Activated CD8-positive, alpha-beta memory T cell treated with anti-CD3 and anti-CD28 coated beads, Interleukin-2, amount 10 ng/mL, durations not matched to agents 7 days and 5 days (primary cell): Measurements from ENCODE around the gene HCST. TPM values are rescaled to one million over a fixed set of nuclear protein-coding genes. Genes with fewer than 3 reads are reported as not detected.
"Not testable (repeated sequence)": the region's sequence is repeated elsewhere in the genome, so short reads cannot be mapped to it uniquely, and the experiment has no call there.

Experiments
- ATAC-seq: fragments of 150-1000 bp; cut with Tn5 transposase; one replicate; pipeline ENCODE4 v1.10.0; 2021; ENCODE audit warnings: moderate library complexity
- CTCF ChIA-PET: fragments of 350-600 bp; sonication (Branson Sonifier 250); formaldehyde crosslinking; loops from one replicate; lab custom pipeline; 2021; ENCODE audit warnings: antibody characterized with exemption; lab: Charles Lee
- DNase-seq: peaks from one replicate; pipeline ENCODE4 v3.0.0-alpha.2; 2020
- H3K27ac Mint-ChIP-seq: one replicate; pipeline ENCODE4 v1.8.0; 2021; ENCODE audit warnings: mild to moderate bottlenecking, mixed read lengths
- H3K27me3 Mint-ChIP-seq: one replicate; pipeline ENCODE4 v1.8.0; 2021; ENCODE audit warnings: mixed read lengths
- H3K36me3 Mint-ChIP-seq: one replicate; pipeline ENCODE4 v1.8.0; 2021; ENCODE audit warnings: mild to moderate bottlenecking, mixed read lengths
- H3K4me1 Mint-ChIP-seq: one replicate; pipeline ENCODE4 v1.8.0; 2021; ENCODE audit warnings: mixed read lengths
- H3K4me3 Mint-ChIP-seq: one replicate; pipeline ENCODE4 v1.8.0; 2021; ENCODE audit warnings: mild to moderate bottlenecking, moderate library complexity, mixed read lengths
- H3K9me3 Mint-ChIP-seq: one replicate; pipeline ENCODE4 v1.8.0; 2022; ENCODE audit warnings: low read depth, mixed read lengths
- total RNA-seq, 2 experiments: library from RNA; stranded (reverse); gene quantifications; one replicate each; pipeline ENCODE4 v1.2.3, GENCODE V29; 2021

The HCST gene
- total RNA-seq, 2 experiments from 2014 or later = 184 to 195 TPM

DNA sequence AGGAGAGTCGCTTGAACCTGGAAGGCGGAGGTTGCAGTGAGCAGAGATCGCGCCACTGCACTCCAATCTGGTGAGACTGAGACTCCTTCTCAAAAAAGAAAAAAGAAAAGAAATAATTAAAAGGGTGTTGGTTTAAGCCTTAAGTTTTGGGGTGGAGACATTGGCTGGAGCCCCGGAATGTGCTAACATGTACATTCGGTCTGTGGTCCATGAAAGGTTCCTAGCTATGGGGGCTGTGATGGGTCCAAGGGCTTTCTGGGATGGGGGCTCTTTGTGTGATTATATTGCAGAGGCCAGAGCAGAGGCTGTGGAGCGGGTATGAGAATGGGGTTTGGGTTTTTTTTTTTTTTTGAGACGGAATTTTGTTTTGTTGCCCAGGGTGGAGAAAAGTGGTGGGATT is 16.4 kb upstream of the HCST start:
- no peaks in the 10 kb centered on the region for H3K27me3 Mint-ChIP-seq
- no peak overlapping the region for H3K4me3 Mint-ChIP-seq
- DNase-seq (no peak), ATAC-seq (no peak)
- peaks cover 2% of the 10 kb centered on the region for H3K4me1 Mint-ChIP-seq
- peaks cover 31% of the 10 kb centered on the region for H3K36me3 Mint-ChIP-seq
- H3K9me3 Mint-ChIP-seq = no peaks in the 10 kb centered on the region
- CTCF ChIA-PET = interaction anchor here (0.9 to 1.2 kb wide), 3 partner anchors 9 to 47 kb away, joined by 3 to 4 read pairs (median 3); no protein-coding TSS in a partner anchor
- H3K27ac Mint-ChIP-seq = no peak overlapping the region

DNA sequence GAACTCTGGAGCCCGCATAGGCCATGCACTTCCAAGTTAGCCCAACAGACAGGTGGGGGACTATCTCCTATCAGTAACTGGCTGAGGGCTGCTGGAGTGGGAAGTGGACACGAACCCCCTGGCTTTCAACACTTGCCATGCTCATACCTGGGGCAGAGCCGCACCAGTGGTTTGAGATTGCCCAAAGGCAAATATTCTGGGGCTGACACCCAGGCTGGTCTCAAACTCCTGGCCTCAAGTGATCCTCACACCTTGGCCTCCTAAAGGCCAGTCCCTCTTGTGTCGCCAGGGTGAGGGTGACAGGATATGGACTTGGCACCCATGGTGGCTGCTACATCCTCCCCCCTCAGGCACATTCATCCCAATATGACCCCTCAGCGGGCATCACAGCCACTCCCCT is 15.1 kb upstream of the HCST start:
- H3K4me1 Mint-ChIP-seq = peaks cover under 1% of the 10 kb centered on the region
- no peak for DNase-seq
- no peak overlapping the region for H3K4me3 Mint-ChIP-seq
- H3K27me3 Mint-ChIP-seq = no peaks in the 10 kb centered on the region
- no peaks in the 10 kb centered on the region for H3K9me3 Mint-ChIP-seq
- H3K36me3 Mint-ChIP-seq = peaks cover 34% of the 10 kb centered on the region
- ATAC-seq = no peak
- CTCF ChIA-PET = no interaction called here
- no peak overlapping the region for H3K27ac Mint-ChIP-seq

DNA sequence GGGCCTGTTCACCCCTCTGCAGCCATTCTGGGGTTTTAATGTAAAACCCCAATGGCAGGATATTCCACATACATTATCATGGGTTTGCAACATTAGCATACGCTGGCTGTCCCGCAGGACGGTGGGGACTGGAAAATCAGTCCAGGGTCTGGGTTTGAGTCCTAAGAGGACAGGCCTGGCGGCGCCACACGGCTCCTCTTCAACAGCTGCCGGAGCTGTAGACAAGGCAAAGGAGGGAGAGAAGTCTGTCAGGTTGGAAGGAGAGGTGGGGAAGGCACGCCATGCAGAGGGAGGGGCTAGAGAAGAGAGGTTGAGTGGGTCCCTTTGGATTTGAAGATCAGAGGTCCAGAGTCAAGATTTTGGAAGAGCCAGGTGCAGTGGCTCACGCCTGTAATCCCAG is 13.9 kb upstream of the HCST start:
- H3K4me3 Mint-ChIP-seq = no peak overlapping the region
- no peaks in the 10 kb centered on the region for H3K27me3 Mint-ChIP-seq
- H3K36me3 Mint-ChIP-seq = peaks cover 41% of the 10 kb centered on the region
- H3K9me3 Mint-ChIP-seq = no peaks in the 10 kb centered on the region
- ATAC-seq (no peak), DNase-seq (no peak)
- peaks cover 5% of the 10 kb centered on the region for H3K4me1 Mint-ChIP-seq
- CTCF ChIA-PET = interaction anchor here (1.1 kb wide), 1 partner anchor 44 kb away, joined by 4 read pairs; no protein-coding TSS in a partner anchor
- no peak overlapping the region for H3K27ac Mint-ChIP-seq

DNA sequence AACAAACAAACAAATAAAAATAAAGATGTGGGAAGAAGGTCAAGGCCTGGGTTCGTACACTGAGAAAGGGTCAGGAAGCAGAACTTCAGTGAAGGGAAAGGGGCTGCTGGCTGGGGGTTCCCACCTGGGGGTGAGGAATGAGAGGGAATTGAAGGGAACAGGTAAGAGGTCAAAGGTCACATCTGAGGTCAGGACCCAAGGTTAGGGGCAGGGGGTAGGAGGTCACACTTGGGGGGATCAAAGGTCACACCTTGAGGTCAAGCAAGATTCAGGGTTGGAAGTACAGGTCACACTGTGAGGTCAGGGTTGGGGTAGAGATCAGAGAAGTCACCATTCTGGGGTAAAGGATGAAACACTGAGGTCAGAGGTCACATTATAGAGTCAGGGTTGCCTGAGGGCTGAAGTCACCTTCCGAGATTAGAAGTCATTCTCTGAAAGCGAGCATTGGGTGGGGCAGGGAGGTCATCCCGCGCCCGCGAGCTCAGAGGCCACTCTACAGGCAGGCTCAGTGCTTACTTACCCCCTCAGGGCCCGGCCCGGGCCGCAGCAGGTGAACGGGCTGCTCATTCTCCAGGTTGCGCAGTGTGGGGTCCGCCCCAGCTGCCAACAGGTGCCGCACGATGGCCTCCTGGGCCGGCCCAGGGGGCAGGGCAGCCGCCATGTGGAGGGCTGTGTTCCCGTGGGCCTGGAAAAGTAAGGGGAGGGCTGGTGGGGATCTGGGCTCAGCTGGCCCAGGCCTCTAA is 12.8 kb upstream of the HCST start:
- CTCF ChIA-PET = no interaction called here
- peaks cover 5% of the 10 kb centered on the region for H3K4me1 Mint-ChIP-seq
- DNase-seq (no peak), ATAC-seq (no peak)
- H3K27me3 Mint-ChIP-seq = no peaks in the 10 kb centered on the region
- H3K4me3 Mint-ChIP-seq = no peak overlapping the region
- H3K9me3 Mint-ChIP-seq = no peaks in the 10 kb centered on the region
- no peak overlapping the region for H3K27ac Mint-ChIP-seq
- peaks cover 43% of the 10 kb centered on the region for H3K36me3 Mint-ChIP-seq

DNA sequence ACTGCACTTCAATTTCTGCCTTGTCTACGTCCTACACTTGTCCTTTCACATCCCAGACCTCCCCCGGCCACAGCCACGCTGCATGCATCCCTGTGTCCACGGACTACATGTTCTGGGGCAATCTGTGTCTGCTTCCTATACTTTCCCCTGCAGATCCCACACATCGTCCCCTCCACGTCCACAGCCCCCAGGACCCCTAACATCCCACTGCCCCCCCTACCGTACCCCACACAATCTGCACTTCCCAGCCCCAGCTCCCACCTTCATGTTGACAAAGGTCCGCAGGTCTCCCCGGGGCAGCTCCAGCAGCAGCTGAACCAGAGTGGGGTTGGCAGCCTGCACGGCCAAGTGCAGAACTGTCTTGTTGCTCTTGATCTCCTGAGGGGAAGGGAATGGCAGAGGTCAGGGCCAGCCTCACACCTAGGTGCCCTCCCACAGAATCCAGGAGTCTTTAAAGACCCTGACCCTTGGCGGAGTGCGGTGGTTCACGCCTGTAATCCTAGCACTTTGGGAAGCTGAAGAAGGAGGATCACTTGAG is 12.1 kb upstream of the HCST start:
- peaks cover 5% of the 10 kb centered on the region for H3K4me1 Mint-ChIP-seq
- no peak for ATAC-seq
- no peak for DNase-seq

DNA sequence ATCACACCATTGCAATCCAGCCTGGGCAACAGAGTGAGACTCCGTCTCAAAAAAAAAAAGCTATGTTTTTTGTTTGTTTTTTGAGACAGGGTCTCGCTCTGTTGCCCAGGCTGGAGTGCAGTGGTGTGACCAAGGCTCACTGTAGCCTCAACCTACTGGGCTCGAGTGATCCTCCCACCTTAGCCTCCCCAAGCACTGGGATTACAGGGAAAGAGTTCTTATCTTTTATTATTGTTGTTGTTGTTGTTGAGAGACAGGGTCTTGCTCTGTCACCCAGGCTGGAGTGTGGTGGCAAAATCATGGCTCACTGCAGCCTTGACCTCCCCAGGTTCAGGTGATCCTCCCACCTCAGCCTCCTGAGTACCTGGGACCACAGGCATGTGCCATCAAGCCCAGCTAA is 10.5 kb upstream of the HCST start:
- H3K36me3 Mint-ChIP-seq = peaks cover 52% of the 10 kb centered on the region
- H3K27ac Mint-ChIP-seq, H3K4me3 Mint-ChIP-seq, H3K9me3 Mint-ChIP-seq, DNase-seq, H3K27me3 Mint-ChIP-seq, H3K4me1 Mint-ChIP-seq, ATAC-seq: not testable (repeated sequence)
- CTCF ChIA-PET = interaction anchor here (0.7 to 2.6 kb wide), 3 partner anchors 37 to 41 kb away, joined by 3 to 8 read pairs (median 3); no protein-coding TSS in a partner anchor

More for the DNA sequence above, 12.1 kb upstream of the HCST start:
- H3K4me3 Mint-ChIP-seq = no peak overlapping the region
- H3K27ac Mint-ChIP-seq = no peak overlapping the region
- CTCF ChIA-PET = interaction anchor here (1.6 kb wide), 1 partner anchor 8 kb away, joined by 4 read pairs; no protein-coding TSS in a partner anchor
- peaks cover 46% of the 10 kb centered on the region for H3K36me3 Mint-ChIP-seq
- H3K27me3 Mint-ChIP-seq = no peaks in the 10 kb centered on the region
- no peaks in the 10 kb centered on the region for H3K9me3 Mint-ChIP-seq

DNA sequence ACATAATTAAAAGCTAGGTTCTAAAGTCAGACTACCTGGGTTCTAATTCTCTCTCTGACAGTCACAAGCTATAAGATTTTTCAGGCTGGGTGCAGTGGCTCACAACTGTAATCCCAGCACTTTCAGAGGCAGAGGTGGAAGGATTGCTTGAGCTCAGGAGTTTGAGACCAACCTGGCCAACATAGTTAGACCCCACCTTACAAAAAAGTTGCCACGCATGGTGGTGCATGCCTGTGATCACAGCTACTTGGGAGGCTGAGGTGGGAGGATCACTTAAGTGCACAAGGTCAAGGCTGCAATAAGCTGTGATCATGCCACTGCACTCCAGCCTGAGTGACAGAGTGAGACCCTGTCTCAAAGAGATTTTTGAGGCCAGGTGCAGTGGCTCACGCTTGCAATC is 8.0 kb upstream of the HCST start:
- peaks cover 13% of the 10 kb centered on the region for H3K4me1 Mint-ChIP-seq
- CTCF ChIA-PET = interaction anchor here (0.9 to 1.9 kb wide), 2 partner anchors 11 to 37 kb away, joined by 3 to 7 read pairs; no protein-coding TSS in a partner anchor
- peaks cover 46% of the 10 kb centered on the region for H3K36me3 Mint-ChIP-seq
- H3K9me3 Mint-ChIP-seq = no peaks in the 10 kb centered on the region
- H3K27ac Mint-ChIP-seq = no peak overlapping the region
- no peak for DNase-seq
- no peak for ATAC-seq
- H3K4me3 Mint-ChIP-seq = no peak overlapping the region
- H3K27me3 Mint-ChIP-seq = no peaks in the 10 kb centered on the region

- CTCF ChIA-PET = interaction anchor here (1.0 kb wide), 1 partner anchor 35 kb away, joined by 3 read pairs; no protein-coding TSS in a partner anchor
- Mint-ChIP-seq H3K27me3 (no peaks in the 10 kb centered on the region), H3K4me3 (no peak overlapping the region), H3K4me1 (peaks cover 14% of the 10 kb centered on the region), H3K9me3 (no peaks in the 10 kb centered on the region), H3K27ac (no peak overlapping the region), H3K36me3 (peaks cover 34% of the 10 kb centered on the region)
- DNase-seq (no peak), ATAC-seq (no peak)
Observed at GRCh38 chr19:35895911-35896642, 6.3 kb upstream of the HCST start.

DNA sequence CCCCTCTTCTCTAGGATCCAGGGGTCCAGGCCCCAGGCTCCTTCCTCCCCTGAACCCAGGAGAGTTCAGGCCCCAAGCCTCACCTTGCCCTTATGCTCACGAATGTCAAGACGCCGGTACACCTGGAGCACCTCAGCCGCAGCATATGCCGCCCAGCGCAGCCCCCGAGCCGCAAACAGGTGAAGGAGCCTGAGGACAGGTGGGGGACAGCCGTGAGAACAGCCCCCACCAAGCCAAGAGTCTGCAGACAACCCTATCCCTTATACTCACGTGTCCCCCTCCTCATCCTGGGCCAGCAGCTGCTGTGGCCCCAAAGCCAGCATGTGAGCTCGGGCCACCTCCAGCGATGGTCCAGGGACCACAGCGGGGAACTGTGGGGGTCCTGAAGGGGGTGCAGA is 5.7 kb upstream of the HCST start:
- no peak overlapping the region for H3K27ac Mint-ChIP-seq
- peaks cover 16% of the 10 kb centered on the region for H3K4me1 Mint-ChIP-seq
- H3K36me3 Mint-ChIP-seq = peaks cover 32% of the 10 kb centered on the region

GRCh38 chr19:35897706-35898451 is 4.5 kb upstream of the HCST start:
- CTCF ChIA-PET = interaction anchor here (0.7 to 1.6 kb wide), 4 partner anchors 15 to 34 kb away, joined by 3 to 4 read pairs (median 3); no protein-coding TSS in a partner anchor
- Mint-ChIP-seq H3K27me3 (no peaks in the 10 kb centered on the region), H3K27ac (peak overlapping the region; percentile 67), H3K9me3 (no peaks in the 10 kb centered on the region), H3K4me3 (peak overlapping the region; percentile 78), H3K36me3 (peaks cover 29% of the 10 kb centered on the region), H3K4me1 (peaks cover 21% of the 10 kb centered on the region)
- no peak for ATAC-seq
- no peak for DNase-seq

More for the DNA sequence above, 5.7 kb upstream of the HCST start:
- CTCF ChIA-PET = interaction anchor here (1.0 to 1.6 kb wide), 2 partner anchors 14 to 34 kb away, joined by 3 read pairs; no protein-coding TSS in a partner anchor
- Mint-ChIP-seq H3K9me3 (no peaks in the 10 kb centered on the region), H3K27me3 (no peaks in the 10 kb centered on the region), H3K4me3 (no peak overlapping the region)
- DNase-seq (no peak), ATAC-seq (no peak)

- CTCF ChIA-PET = interaction anchor here (0.7 to 1.4 kb wide), 3 partner anchors 19 to 34 kb away, joined by 3 to 4 read pairs (median 3); no protein-coding TSS in a partner anchor
- Mint-ChIP-seq H3K27ac (peak overlapping the region; percentile 94), H3K4me3 (peak overlapping the region; percentile 78), H3K36me3 (peaks cover 28% of the 10 kb centered on the region), H3K4me1 (peaks cover 24% of the 10 kb centered on the region), H3K9me3 (no peaks in the 10 kb centered on the region), H3K27me3 (no peaks in the 10 kb centered on the region)
- DNase-seq (no peak), ATAC-seq (no peak)
Observed at GRCh38 chr19:35898499-35898809, 3.9 kb upstream of the HCST start.

- peaks cover 35% of the 10 kb centered on the region for H3K4me1 Mint-ChIP-seq
- H3K27ac Mint-ChIP-seq = peak overlapping the region; percentile 94
- ATAC-seq (peak; percentile 44), DNase-seq (peak; percentile 92)
- H3K9me3 Mint-ChIP-seq = no peaks in the 10 kb centered on the region
- peak overlapping the region; percentile 78 for H3K4me3 Mint-ChIP-seq
- CTCF ChIA-PET = interaction anchor here (1.4 to 2.3 kb wide), 3 partner anchors 13 to 32 kb away, joined by 4 to 10 read pairs (median 5); no protein-coding TSS in a partner anchor
- no peaks in the 10 kb centered on the region for H3K27me3 Mint-ChIP-seq
- H3K36me3 Mint-ChIP-seq = peaks cover 28% of the 10 kb centered on the region
Observed at GRCh38 chr19:35899547-35900214, 2.6 kb upstream of the HCST start.
